GM12875 (cell line): ENCODE data around the gene GAS6.

Experiments used
- H3K4me3 ChIP-seq: one replicate; pipeline ENCODE4 v1.5.1; 2011; ENCODE audit warnings: low read depth, low read length, control low read depth
- CTCF ChIP-seq: IDR thresholded peaks from 2 replicates; pipeline ENCODE4 v1.5.1; 2011; ENCODE audit warnings: low read depth, mild to moderate bottlenecking, control low read depth, inconsistent platforms, low read length, moderate library complexity, borderline replicate concordance; ENCODE audit not compliant: insufficient read depth

GAS6 gene

DNA sequence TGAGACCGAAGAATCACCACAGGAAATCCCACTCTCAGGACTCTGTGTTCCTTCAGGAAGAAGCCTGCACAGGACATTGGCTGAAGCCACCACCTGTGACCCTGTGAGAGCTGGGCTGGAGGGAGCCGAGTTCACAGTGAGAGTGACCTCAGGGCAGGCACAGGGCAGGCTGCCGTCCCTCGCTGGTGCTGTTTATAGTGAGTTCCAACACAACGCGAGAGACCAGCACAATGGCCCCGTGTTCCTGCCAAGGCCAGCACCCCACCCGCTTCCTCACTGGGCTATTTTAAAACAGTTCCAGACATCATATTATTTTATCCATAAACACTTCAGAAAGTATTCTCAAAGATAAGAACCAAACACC is 18.4 kb upstream of the GAS6 start:
- H3K4me3 ChIP-seq: no peak overlapping the region
- TF ChIP-seq CTCF: no peak

DNA sequence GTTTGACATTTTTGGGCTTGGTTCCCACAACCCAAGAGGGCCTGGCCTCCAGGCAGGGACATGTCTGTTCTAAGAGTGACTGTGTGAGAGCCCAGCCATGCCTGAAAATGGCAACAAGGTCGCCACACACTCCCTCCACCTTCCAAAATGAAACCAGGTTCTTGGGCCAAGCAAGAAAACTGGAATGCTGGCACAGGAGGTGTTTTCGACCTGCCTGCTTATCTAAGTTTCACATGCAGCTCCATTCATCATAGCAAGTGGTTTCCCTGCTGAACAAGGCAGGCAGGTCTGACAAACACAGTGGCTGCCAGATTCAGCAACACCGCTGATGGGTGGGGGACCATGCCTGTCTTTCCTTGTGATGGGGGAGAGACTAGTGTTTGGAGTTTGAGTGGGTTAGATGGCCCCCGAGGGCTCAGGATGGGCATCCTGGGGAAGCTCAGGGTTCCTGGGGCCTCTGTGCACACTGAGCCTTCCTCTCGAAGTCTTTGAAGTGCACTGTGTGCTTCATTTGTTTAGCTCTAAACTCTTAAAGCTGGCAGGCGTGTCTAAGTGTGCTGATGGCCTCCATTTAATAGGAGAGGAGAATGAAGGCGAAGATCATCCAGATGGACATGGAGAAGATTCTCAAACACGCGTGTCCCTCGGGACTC is 17.9 kb upstream of the GAS6 start:
- no peak overlapping the region for H3K4me3 ChIP-seq
- TF ChIP-seq CTCF: no peak

DNA sequence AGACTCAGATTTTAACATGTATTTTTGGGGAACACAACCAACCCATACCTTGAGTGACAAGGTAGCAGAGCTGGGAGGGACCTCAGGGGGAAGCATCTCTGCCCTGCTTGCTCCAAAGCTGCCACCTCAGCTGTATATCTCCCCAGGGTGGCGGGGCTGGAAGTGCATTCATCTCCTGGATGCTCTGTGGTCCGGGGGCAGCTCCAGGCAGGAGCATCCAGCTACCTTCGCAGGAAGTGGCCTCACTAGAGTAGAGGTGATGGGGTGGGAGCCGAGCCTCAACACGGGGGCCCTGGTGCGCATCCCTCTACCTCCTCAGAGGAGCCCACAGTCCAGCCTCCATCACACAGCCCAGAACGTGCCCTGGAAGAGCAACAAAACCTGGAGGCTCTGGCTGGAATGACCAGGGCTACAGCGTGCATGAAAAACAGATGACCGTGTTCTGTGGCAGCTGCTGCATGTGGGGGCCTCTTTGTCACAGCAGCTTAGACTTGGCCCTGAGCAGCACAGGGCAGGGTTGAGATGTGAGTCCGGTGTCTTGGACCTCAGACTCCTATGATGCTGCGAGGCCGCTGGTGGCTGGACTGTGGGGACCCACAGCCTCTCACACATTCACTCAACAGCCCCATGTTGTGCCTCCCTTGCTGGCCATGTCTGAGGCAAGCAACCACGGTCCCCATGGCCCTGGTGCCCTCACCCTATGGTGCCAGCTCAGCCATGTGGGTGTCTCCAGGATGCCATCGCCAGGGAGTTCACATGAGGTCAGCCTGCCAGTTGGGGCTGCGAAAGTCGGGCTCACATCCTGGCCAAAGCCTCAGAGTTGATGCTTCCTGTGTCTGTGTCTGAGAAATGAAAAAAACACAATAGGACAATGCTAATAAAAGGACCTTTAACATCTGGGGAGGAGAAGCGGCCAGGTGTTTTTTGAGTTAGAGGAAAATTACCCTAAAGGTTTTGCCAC is 17.1 kb upstream of the GAS6 start:
- no peak for TF ChIP-seq CTCF
- H3K4me3 ChIP-seq: no peak overlapping the region

DNA sequence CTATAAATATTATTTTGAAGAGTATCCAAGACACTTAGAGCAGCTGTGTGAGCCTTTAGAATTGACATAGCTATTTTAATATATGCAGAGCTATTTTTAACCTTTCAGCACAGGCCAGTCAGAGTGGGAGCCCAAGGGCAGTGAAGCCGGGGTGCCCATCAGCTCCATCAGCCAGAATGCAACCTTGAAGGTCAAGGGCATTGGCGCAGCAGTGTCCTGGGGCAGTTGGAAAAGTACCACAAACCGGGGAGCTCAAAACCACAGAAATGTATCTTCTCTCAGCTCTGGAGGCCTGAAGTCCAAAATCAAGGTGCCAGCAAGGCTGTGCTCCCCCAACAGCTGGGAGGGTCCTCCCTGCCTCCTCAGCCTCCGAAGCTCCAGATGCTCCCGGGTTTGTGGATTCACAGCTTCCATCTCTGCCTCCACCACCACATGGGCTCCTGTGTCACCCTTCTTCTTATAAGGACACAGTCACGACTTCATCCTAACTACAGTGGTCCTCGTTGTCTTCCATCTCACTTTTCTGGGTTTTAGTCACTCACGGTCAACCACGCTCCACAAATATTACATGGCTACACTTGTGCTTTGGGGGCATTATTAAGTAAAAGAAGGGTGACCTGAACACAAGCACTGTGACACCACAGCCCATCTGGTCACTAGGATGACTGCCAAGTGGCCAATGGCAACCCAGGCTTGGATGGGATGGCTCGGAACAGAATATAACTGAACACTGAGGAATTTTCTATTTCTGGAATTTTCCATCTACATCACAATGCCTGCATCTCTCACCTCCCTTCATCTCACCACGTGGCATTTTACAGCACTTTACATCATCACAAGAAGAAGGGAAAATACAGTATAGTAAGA is 15.9 kb upstream of the GAS6 start:
- no peak overlapping the region for H3K4me3 ChIP-seq
- TF ChIP-seq CTCF: no peak

DNA sequence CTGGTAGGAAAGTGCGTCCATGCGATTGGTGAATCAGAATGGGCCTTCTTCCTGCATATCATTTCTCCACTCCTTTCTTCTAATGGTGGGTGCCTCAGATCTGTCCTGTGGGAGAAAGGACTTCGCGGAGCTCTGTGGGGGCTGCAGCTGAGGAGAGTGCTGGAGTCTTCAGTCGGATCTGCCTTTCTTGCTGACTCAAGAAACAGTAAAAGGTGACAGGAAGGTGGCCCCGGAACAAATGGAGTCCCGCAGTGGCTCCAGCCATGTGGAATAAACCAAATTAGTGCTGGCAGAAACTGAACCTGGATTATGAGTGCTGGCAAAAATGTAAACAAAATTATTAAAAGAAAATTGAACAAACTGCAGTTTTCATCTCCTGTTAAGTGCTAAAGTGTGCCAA is 15.1 kb upstream of the GAS6 start:
- no peak for TF ChIP-seq CTCF
- H3K4me3 ChIP-seq: no peak overlapping the region

- no peak for TF ChIP-seq CTCF
- no peak overlapping the region for H3K4me3 ChIP-seq
These were observed 13.5 kb upstream of the GAS6 start for GRCh38 chr13:113877149-113877990.
